KMS-11 (cell line): Measurements from ENCODE around the gene NOL12.
"Not testable (repeated sequence)": the region's sequence is repeated elsewhere in the genome, so short reads cannot be mapped to it uniquely, and the experiment has no call there.

Source experiments
- H2AFZ ChIP-seq: fragments of 200-600 bp; sonication (generic); 2 replicates; pipeline ENCODE4 v1.6.1; 2016; ENCODE audit warnings: antibody characterized with exemption, mixed run types, low read depth
- H3K27ac ChIP-seq: fragments of 200-600 bp; sonication (generic); 2 replicates; pipeline ENCODE4 v1.6.1; 2016; ENCODE audit warnings: mild to moderate bottlenecking, mixed run types
- H3K27me3 ChIP-seq: fragments of 200-600 bp; sonication (generic); 2 replicates; pipeline ENCODE4 v1.6.1; 2017; ENCODE audit warnings: mild to moderate bottlenecking, low read depth, mixed run types, moderate library complexity; ENCODE audit not compliant: insufficient read depth
- H3K36me3 ChIP-seq: fragments of 200-600 bp; sonication (generic); 2 replicates; pipeline ENCODE4 v1.6.1; 2017; ENCODE audit warnings: mild to moderate bottlenecking, mixed run types; ENCODE audit not compliant: insufficient read depth
- H3K4me1 ChIP-seq: fragments of 200-600 bp; sonication (generic); 2 replicates; pipeline ENCODE4 v1.6.1; 2016; ENCODE audit warnings: mild to moderate bottlenecking, low read depth, mixed run types; ENCODE audit not compliant: poor library complexity, severe bottlenecking
- H3K4me2 ChIP-seq: fragments of 200-600 bp; sonication (generic); 2 replicates; pipeline ENCODE4 v1.7.0; 2016; ENCODE audit warnings: mild to moderate bottlenecking, mixed run types
- H3K4me3 ChIP-seq: fragments of 200-600 bp; sonication (generic); IDR thresholded peaks from 2 replicates; pipeline ENCODE4 v1.6.1; 2017; ENCODE audit warnings: low read depth, low read length, mixed read lengths; ENCODE audit not compliant: insufficient read depth
- H3K79me2 ChIP-seq: fragments of 200-600 bp; sonication (generic); 2 replicates; pipeline ENCODE4 v1.6.1; 2016; ENCODE audit warnings: low read depth, mixed run types; ENCODE audit not compliant: insufficient read depth
- H3K9ac ChIP-seq: fragments of 200-600 bp; sonication (generic); 2 replicates; pipeline ENCODE4 v1.6.1; 2016; ENCODE audit warnings: mild to moderate bottlenecking, mixed run types
- H4K20me1 ChIP-seq: fragments of 200-600 bp; sonication (generic); 2 replicates; pipeline ENCODE4 v1.6.1; 2016; ENCODE audit warnings: mild to moderate bottlenecking, mixed run types; ENCODE audit not compliant: insufficient read depth
- TF ChIP-seq, protein P1 (sequence below): fragments of 200-600 bp; sonication (generic); conservative IDR thresholded peaks from 2 replicates; pipeline ENCODE4 v1.6.1; 2017; ENCODE audit warnings: low read depth, mild to moderate bottlenecking, antibody characterized with exemption, low read length, moderate library complexity, mixed read lengths

NOL12 gene

GRCh38 chr22:37690901-37691504, 4.9 kb downstream of the NOL12 start:
- Histone ChIP-seq H3K27me3 (no peaks in the 10 kb centered on the region), H3K79me2 (peaks cover 12% of the 10 kb centered on the region; the same call in 1 of the 2 replicates), H3K4me1 (peaks cover 5% of the 10 kb centered on the region), H2AFZ (no peak overlapping the region), H3K4me2 (no peak overlapping the region), H3K27ac (no peak overlapping the region), H3K4me3 (no peak overlapping the region), H3K36me3 (no peaks in the 10 kb centered on the region; the same call in 1 of the 2 replicates), H3K9ac (no peak overlapping the region), H4K20me1 (no peaks in the 10 kb centered on the region)
- TF ChIP-seq, protein P1, sequence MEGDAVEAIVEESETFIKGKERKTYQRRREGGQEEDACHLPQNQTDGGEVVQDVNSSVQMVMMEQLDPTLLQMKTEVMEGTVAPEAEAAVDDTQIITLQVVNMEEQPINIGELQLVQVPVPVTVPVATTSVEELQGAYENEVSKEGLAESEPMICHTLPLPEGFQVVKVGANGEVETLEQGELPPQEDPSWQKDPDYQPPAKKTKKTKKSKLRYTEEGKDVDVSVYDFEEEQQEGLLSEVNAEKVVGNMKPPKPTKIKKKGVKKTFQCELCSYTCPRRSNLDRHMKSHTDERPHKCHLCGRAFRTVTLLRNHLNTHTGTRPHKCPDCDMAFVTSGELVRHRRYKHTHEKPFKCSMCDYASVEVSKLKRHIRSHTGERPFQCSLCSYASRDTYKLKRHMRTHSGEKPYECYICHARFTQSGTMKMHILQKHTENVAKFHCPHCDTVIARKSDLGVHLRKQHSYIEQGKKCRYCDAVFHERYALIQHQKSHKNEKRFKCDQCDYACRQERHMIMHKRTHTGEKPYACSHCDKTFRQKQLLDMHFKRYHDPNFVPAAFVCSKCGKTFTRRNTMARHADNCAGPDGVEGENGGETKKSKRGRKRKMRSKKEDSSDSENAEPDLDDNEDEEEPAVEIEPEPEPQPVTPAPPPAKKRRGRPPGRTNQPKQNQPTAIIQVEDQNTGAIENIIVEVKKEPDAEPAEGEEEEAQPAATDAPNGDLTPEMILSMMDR, result no peak

- H3K79me2 ChIP-seq, result no peaks in the 10 kb centered on the region
- H3K9ac ChIP-seq, result no peak overlapping the region
- no peak overlapping the region for H3K27ac ChIP-seq
- no peaks in the 10 kb centered on the region for H3K4me1 ChIP-seq
- H3K4me3 ChIP-seq, result no peak overlapping the region
- H2AFZ ChIP-seq, result no peak overlapping the region
- TF ChIP-seq, protein P1, result no peak
- no peaks in the 10 kb centered on the region for H4K20me1 ChIP-seq
- no peak overlapping the region for H3K4me2 ChIP-seq
- H3K27me3 ChIP-seq, result no peaks in the 10 kb centered on the region
- H3K36me3 ChIP-seq, result no peaks in the 10 kb centered on the region; the same call in 1 of the 2 replicates
These were observed 6.6 kb downstream of the NOL12 start for GRCh38 chr22:37692627-37693285.

DNA sequence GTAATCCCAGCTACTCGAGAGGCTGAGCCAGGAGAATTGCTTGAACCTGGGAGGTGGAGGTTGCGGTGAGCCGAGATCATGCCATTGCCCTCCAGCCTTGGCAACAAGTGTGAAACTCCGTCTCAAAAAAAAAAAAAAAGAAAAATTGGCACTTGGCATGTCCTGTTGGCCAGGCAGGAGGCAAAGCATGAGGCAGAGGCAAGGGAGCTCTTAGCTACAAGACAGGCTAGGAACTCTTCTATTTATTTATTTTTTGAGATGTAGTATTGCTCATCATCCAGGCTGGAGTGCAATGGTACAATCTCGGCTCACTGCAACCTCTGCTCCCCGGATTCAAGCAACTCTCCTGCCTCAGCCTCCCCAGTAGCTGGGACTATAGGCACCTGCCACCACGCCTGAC, 8.0 kb downstream of the NOL12 start:
- H3K27me3 ChIP-seq, H3K4me2 ChIP-seq, H3K36me3 ChIP-seq, H3K27ac ChIP-seq, H3K79me2 ChIP-seq, H3K4me1 ChIP-seq, H4K20me1 ChIP-seq, H2AFZ ChIP-seq, H3K9ac ChIP-seq, H3K4me3 ChIP-seq: not testable (repeated sequence)

GRCh38 chr22:37696260-37696656, 10.1 kb downstream of the NOL12 start:
- not testable (repeated sequence) for H2AFZ ChIP-seq

DNA sequence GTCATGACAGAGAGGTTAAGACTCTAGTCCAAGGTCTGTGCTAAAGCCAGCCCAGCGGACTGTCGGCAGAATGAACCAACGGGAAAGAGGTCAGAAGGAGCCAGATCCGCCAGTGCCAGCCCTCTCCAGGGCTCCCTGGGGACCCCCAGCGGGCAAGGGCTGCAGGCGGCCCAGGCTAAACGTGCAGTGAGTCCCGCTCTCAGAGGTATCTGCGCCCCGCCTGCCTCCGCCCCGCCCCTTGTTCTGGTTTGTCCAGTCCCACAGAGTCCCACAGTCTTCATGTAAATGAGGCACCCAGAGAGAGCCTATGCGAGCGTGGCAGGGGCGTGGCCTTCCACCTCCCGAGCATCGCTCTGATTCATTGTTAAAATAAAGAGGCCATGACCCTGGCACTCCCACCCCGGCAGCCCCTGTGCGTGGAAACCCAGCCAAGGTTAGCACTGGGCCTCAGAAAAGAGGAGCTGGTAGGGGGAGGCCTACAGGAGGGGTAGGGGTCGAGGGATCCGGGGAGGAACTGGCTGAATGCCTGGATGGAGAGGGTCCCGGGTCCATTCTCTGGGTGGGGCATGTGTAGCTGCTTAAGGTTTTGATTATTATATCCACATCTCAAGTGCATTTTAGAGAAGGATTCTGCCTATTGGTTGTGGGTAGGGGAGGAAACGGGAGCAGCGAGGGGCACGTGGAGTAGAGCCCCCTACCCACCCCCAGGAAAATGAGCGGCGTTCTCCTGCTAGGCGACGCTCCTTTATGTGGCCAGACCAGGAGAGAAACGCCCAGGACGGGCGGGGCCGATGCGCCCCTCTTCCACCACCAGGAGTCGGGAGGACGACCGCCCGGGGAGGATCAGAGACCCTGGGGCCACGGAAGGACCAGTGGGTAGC, 10.8 kb downstream of the NOL12 start, which contains the start of gene TRIOBP:
TRIOBP (plus strand) TSS at position 392 of the 881 bp plus-strand sequence. CDS start 4,318 bp downstream, outside the sequence.
- Histone ChIP-seq H3K4me1 (no peaks in the 10 kb centered on the region), H3K79me2 (no peaks in the 10 kb centered on the region), H3K36me3 (no peaks in the 10 kb centered on the region; the same call in 1 of the 2 replicates), H3K4me3 (no peak within 1 kb of the TSS), H3K27me3 (no peaks in the 10 kb centered on the region), H2AFZ (no peak within 1 kb of the TSS), H3K4me2 (no peak within 1 kb of the TSS), H3K27ac (no peak within 1 kb of the TSS), H4K20me1 (no peaks in the 10 kb centered on the region), H3K9ac (no peak within 1 kb of the TSS)
- TF ChIP-seq, protein P1, result no peak

More at GRCh38 chr22:37696260-37696656, 10.1 kb downstream of the NOL12 start:
- H3K9ac ChIP-seq, H3K79me2 ChIP-seq, H3K36me3 ChIP-seq, H3K4me2 ChIP-seq, H3K27ac ChIP-seq, H3K4me3 ChIP-seq, H3K27me3 ChIP-seq, H4K20me1 ChIP-seq, H3K4me1 ChIP-seq: not testable (repeated sequence)
